Superior temporal gyrus (tissue), 1 donor: ENCODE measurements around the gene NSMCE3.
"Not testable (repeated sequence)": the region's sequence is repeated elsewhere in the genome, so short reads cannot be mapped to it uniquely, and the experiment has no call there.

Experiments
- DNase-seq: peaks from one replicate; pipeline ENCODE4 v3.0.0-alpha.2; 2016; ENCODE audit errors: extremely low spot score

NSMCE3 gene

DNA sequence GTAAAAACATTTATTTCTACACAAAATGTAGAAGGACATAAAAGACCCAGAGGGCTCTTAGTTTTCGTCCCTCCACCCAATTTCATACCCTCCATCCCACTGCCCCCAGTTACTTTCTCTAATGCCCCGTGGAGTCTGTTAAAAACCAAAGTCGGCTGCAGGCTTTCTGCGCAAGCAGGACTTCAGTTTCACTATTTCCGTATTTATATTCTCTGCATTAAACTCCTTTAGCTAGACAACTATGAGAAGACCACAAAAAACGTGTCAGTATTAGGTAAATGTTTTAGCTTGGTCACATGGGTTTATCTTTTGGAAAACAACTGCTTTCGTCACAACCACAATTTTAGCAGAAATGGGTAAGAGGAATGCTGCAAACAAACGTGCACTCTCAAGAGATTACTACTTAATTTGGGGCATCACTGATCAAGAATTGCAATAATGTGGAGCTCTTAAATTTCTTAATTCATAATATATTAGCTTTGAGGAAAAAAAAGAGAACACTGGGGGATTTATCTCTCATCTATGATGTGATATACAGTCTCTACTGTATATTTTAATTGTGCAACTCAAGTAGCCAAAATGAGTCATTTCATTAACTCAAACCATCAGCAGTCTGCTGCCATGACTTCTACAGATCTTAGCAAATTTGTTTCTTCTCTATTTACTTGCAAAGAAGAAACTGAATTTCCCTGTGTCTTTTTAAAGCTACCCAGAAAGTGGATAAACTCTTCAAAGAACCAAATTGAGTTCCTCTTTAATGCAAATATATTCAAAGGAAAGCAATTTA, 740 bp upstream of the NSMCE3 start:
- DNase-seq, result peak; percentile 71

DNA sequence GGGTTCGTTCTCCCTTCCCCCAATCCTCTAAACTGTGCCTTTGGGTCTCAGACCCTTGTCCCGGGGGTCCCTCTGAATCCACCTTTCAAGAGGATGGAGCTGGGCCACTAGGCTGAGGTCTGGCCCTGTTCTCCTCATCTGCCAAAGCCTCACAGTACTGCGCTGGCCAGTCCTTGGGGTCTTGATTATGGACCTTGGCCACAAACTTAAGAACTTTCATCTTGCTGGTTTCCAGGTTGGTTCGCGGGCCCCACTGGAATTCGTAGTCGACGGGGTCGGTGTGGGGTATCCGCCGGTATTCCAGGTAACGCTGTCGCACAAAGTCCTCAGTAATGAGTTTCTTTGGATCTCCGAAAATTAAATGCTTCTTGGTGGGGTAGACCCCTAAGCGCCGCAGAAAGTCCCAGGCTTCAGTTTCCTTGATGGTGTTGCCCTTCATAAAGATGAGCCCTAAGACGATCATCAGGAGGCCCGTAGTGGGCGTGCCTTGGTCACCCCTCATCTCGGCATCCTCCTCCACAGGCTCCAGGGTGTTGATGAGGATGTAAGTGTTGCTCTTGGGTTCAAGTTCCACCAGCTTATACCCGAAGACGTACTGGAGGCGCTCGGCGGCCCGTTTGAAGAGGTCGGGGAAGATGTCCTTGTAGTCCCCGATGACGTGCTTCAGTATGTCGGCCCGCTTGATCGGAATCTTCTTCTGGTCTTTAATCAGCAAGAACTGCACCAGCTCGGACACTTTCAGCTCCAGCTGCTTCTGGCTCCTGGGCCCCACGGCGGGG, 727 bp downstream of the NSMCE3 start:
- DNase-seq, result peak; percentile 55

DNA sequence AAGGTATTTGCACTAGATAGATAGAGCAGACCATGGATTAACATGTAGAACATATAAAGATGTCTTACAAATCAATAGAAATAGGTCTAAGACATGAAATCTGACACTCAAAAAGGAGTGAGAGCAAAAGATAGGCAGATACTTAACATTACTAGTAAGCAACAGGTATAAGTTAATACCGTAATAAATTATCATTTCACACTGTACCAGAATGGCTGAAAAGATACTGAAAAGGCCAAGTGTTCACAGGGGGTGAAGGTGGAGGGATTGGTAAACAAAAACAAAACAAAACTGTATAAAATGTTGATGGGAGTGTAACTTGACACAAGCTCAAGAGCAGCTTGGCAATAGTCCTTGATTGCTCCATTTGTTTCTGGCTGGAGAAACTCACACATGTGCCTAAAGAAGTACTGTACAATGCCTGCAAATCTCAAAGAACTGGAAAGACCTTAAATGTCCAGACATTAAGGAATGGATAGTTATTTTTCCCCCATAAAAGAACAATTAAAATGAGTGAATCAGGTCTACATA, 3.5 kb downstream of the NSMCE3 start:
- no peak for DNase-seq

DNA sequence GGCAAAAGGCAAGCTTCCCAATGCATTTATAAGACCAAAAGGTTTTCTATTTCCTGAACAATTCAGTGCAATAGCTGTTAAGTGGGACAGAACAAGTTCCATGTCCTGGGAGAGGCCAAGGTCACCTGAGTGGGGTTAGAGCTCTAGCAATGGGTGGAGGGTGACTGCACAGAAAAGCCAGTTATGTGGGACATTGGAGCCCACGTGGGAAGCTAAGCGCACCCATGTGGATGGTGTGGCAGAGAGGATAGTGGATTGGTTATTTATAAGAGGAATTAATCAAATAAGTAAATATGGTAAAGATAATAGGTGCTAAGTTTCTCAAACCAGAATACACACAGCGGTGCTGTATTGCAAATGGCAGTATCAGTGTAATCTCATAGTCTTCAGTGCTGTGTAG, 6.3 kb downstream of the NSMCE3 start:
- DNase-seq, result no peak

DNA sequence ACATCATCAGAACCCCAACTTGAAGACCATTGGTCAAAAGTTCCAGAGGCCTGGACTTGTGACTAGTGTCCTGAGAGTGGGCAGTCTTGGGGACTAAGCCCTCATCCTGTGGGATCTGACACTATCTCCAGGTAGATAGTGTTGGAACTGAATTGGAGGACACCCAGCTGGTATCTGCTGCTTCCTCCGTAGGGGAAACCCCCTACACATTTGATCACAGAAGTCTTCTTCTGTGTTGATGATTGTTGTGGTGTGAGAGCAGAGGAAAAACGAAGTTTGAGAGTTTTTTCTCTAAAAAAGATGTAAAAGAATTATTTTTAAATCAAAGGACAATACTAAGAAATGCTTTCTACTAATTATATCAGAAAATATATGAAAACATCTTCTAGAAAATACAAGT, 6.9 kb downstream of the NSMCE3 start:
- no peak for DNase-seq

DNA sequence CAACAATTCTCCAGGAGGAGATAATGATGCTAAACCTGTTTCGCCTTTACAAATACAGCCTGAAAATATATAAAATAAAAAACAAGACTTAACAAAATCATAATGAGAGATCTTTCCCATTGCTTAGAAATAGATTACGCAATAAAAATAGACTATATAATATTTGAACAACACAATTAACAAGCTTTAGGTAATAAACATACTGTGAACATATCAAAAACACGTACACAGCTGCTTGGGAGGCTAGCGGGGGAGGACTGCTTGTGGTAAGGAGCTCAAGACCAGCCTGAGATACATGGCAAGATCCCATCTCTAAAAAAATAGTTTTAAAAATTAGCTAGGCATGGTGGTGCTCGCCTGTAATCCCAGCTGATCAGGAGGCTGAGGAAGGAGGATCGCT, 8.7 kb downstream of the NSMCE3 start:
- no peak for DNase-seq

DNA sequence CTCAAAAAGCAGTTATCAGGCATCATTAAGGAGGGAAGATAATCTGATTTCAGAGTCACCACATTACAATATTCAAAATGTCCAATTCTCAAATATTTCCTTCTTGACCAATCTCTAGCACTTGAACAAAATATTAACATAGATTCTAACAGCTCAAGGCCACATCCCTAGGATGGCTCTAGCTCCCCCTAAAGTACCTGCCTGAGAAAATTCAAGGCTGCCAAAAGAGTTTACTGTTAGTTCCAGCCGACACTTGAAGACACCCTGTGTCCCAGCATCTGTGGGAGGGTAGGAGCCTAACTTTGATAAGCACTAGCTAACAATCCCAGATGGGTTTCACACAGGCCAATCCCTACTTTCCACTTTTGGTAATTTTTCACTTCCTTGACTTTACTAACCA, 10.4 kb downstream of the NSMCE3 start:
- DNase-seq, result no peak

DNA sequence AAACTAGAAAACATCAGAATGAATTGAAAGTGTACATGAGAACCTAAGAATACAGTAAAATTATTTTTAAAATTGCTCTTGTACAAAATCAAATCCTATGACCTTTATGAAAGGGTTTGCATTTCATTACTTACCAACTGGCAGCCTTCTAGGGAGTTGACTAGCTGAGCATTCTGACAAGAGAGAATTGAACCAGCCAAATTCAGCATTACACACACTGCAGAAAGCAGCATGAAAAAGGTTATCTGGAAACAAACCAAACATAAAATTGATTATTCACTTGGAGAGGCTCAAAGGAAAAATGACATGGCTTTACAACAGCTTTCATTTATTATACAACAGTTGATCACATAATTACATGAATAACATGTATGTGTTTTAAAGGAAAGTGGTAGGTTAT, 17.4 kb downstream of the NSMCE3 start:
- DNase-seq, result no peak

DNA sequence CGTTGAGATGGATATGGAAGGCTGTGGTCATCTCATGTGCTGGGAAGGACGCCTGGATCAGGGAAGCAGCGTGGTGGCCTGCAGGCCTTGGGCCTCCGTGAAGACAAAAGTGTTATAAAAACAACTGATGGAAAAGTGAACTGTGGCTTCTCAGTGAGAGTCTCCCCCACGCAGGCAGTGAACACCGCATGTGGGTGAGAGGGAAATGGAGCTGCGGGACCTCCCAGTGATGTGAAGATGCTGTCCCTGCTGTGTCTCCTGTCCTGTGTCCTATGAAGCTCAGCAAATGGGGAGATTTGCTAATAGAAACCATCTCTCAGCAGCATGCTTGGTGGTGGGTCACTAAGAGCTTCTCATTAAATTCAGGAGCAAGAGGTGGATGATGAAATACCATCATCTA, 25.1 kb downstream of the NSMCE3 start:
- no peak for DNase-seq

DNA sequence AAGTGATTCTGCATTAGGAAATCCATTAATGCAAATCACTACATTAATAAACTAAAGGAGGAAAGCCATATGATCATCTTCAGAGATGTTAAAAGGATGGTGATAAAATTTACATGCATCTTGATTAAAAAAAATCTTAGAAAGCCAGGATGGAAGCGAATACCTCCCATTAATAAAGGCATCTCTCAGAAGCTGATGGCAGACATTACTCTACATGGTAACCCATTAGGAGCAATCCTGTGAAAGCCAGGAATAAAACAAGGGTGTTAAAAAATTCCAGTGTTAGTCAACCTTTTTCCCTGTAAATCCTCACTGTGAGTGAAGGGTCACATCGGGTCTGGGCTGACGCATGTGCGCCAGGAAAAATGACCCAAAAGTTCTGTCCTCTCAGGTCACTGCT, 25.5 kb downstream of the NSMCE3 start:
- DNase-seq, result no peak

DNA sequence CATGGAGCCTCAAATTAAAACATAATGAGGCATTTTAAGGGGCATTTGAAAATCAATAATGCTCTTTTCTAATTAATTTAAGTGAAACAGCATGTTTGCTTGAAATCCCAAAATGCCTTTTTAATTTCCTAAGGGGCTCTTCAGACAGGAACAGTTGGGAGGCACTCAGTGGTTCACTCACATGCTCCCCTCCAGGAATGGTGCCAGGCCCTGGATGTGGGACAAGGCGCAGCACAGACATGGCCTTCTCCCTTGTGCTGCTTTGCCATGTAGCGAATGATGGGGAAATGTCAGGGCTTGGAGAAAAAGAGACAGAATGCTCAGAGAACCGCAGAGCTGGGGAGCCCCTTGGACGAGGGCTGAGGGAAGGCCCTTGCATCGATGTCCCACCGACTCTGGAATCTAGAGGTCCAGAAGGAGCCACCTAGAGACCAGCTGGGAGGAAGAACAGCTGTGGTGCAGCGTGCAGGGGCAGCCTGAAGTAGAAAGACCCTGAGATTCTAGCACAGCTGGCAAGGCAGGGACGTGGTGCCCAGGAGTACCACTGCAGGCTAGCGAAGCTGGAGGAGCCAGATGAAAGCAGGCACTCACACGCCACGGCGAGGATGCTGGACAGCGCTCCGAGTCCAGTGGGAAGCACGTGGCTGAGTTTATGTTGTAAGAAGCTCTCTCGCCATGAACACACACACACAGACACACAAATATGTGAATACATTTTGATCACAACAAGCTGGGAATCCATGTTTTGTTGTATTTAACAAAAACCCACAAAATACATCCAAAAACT, 27.0 kb downstream of the NSMCE3 start:
- DNase-seq, result no peak

DNA sequence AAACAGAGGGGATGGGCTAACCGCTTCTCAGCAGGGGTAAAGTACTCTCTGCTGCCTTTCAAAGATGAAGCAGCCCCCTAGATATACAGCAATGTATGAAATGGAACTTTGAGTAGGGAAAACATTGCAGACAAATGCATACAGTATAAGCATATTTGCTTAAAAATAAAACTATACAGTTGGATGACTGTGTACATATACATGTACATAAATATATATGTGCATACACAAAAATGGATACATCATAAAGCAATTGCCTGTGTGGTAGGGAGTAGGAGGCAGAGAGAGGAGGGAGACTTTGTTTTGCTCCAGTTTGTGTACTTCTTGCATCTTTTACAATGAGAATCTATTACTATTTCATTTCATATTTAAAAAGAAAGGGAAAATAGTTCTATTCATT, 28.4 kb downstream of the NSMCE3 start:
- DNase-seq, result no peak

DNA sequence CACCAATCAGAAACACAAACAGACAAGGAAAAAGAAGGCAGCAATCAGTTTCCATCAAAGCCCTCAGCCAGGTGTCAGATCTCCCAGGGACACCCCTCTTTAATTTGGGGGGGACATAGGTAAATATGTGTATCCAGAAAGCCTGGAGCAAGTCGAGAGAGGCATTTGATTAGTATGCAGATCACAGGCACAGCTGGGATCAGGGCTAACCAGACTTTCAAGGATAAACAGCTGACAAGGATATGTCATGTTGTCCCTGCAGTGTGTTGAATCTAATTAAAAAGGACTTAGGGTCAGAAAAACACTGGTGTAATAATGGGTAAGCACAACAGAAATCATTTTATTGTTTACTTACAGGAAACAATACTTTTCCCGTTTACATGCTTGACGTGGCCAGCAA, 30.2 kb downstream of the NSMCE3 start:
- DNase-seq, result no peak

DNA sequence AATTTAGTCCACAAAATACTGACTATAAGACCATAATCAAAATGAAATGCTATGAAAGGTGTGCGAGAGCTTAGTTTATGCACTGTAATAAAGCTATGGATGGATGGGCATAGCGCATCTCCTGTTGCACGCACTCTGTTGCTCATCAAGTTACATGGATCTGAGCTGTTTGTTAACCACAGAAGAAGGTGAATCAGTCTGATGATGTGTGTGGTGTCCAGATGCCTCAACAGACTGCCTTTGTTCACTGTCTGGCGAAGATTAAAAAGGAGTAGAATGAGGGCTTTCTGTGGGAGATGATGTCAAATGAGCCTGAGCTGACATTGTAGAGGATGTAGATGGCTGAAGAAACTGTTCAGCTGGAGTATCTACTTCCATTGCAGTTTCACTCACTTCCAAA, 36.1 kb downstream of the NSMCE3 start:
- peak; percentile 33 for DNase-seq

DNA sequence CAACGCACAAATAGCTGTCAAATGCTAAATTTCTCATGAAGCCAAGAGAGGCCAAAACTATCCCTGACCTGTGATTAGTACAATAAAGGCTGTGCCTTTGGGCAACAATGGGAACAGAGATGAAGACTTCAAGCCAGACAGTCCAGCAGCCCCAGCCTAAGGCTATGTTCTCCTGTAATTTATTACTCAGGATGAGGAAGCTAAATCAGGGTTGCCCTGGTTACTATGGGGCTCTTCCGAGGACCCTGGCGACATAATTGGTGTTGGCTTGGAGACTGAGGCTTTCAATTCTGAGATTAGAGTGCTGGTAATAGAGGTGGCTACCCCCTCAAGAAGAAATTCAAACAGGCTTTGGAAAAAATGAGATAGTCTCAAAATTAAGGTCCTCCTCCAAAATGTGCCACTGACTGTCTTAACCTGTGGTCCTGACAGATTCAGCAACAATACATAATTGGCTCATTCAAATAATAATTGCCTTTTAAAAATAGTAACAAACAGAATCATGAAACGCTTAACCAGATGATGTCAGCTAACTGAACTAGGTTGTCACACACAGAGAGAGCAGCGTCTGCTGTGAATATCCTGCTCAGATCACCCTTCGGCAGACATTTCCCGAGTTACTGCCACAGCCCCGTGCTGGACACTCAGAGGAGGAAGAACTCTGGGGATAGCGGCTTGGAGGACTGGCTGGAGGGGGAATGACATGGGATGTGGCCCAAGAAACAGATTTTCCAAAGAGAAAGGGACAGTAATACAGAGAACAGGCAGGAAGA, 43.0 kb downstream of the NSMCE3 start:
- DNase-seq, result no peak

DNA sequence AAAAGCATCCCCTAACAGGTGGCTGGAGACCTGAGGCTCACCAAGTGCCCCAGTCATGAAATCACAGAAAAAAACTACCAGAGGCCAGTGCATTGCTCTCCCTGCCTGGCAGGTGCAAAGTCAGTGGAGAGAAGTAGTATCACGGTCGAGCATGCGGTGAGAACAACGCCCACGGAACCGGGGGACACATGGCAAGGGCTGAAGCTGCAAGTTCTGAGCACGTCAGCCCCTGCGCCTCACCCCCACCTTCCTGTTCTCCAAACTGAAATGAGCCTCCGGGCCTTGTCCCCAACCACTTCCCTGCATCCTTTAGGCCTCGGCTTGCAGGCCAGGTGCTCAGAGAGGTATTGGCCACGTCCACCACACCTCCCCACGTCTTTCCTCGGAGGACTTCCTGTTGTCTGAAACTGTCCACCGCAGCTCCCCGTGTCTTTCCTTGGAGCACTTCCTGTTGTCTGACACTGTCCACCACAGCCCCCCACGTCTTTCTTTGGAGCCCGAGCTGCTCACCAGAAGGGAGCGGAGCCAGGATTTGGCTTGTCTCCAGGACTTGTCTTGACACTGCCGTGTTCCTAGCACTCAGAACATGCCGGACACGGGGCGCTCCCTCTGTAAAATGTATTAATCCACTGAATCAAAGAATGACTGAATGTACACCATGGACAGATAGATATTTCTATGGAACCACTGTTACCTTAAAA, 43.9 kb downstream of the NSMCE3 start:
- DNase-seq, result no peak

DNA sequence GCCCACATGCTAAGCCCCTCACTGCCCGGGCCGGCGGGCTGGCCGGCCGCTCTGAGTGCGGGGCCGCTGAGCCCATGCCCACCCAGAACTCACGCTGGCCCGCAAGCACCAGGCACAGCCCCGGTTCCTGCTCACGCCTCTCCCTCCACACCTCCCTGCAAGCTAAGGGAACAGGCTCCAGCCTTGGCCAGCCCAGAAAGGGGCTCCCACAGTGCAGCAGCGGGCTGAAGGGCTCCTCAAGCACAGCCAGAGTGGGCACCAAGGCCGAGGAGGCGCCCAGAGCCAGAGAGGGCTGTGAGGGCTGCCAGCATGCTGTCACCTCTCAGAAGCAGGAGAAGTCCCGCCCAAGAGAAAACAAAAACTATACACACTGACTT, 44.6 kb downstream of the NSMCE3 start:
- not testable (repeated sequence) for DNase-seq

DNA sequence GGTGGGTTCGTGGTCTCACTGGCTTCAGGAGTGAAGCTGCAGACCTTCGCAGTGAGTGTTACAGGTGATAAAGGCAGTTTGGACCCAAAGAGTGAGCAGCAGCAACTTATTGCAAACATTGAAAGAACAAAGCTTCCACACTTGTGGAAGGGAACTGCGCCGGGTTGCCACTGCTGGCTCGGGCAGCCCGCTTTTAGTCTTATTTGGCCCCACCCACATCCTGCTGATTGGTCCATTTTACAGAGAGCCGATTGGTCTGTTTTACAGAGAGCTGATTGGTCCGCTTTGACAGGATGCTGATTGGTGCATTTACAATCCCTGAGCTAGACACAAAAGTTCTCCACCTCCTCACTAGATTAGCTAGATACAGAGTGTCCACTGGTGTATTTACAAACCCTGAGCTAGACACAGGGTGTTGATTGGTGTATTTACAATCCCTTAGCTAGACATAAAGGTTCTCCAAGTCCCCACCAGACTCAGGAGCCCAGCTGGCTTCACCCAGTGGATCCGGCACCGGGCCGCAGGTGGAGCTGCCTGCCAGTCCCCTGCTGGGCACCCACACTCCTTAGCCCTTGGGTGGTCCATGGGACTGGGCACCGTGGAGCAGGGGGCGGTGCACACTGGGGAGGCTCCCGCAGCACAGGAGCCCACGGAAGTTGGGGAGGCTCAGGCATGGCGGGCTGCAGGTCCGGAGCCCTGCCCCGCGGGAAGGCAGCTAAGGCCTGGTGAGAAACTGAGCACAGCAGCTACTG, 45.2 kb downstream of the NSMCE3 start:
- not testable (repeated sequence) for DNase-seq

DNA sequence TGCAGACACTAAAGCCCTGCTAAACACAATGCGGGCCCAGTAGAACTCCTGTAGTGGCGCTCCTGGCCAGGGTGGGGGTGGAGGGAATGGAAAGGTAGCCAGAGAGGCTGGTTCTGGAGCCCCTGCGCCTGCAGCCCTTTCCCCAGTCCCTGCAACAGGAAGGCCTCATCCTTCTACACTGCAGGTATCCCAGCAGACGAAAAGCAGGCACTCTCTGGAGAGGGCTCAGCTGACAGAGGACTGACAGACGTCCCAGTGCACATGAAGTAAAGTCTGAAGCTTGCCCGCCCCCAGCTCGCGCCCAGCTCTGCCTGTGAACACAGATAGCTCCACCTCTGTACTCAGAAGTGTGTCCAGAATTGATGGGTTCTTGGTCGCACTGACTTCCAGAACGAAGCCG, 46.0 kb downstream of the NSMCE3 start:
- no peak for DNase-seq
